Neural cell (in vitro differentiated cells): ENCODE data around the gene CPT1A. TPM values are rescaled to one million over a fixed set of nuclear protein-coding genes. Genes with fewer than 3 reads are reported as not detected.

ENCODE experiments used
- H2AFZ ChIP-seq: fragments of 200-600, 300-800 bp; sonication (generic), shearing (Covaris generic); 2 replicates; pipeline ENCODE4 v1.6.0; 2014; ENCODE audit warnings: low read depth, mild to moderate bottlenecking, antibody characterized with exemption, low read length, moderate library complexity
- H3F3A ChIP-seq: fragments of 200-600 bp; shearing (Covaris generic); 2 replicates; pipeline ENCODE4 v1.6.1; 2016; ENCODE audit warnings: mild to moderate bottlenecking, moderate library complexity, mixed read lengths, antibody characterized with exemption, low read length; ENCODE audit not compliant: insufficient read depth, poor library complexity, severe bottlenecking
- H3K27ac ChIP-seq: fragments of 200-600, 300-800 bp; sonication (generic), shearing (Covaris generic); 2 replicates; pipeline ENCODE4 v1.5.1; 2014; ENCODE audit warnings: mild to moderate bottlenecking, low read length, moderate library complexity
- H3K27me3 ChIP-seq: fragments of 300-800, 200-600 bp; sonication (generic), shearing (Covaris generic); 2 replicates; pipeline ENCODE4 v1.6.0; 2014; ENCODE audit warnings: mild to moderate bottlenecking, low read depth, low read length, moderate library complexity; ENCODE audit not compliant: insufficient read depth
- H3K36me3 ChIP-seq: fragments of 300-800, 200-600 bp; sonication (generic), shearing (Covaris generic); 2 replicates; pipeline ENCODE4 v1.5.1; 2014; ENCODE audit warnings: mild to moderate bottlenecking, antibody characterized with exemption, low read length, moderate library complexity; ENCODE audit not compliant: insufficient read depth
- H3K4me2 ChIP-seq: fragments of 300-800, 200-600 bp; sonication (generic), shearing (Covaris generic); 2 replicates; pipeline ENCODE4 v1.6.0; 2014; ENCODE audit warnings: mild to moderate bottlenecking, low read length
- H3K4me3 ChIP-seq: fragments of 300-800, 200-600 bp; sonication (generic), shearing (Covaris generic); 2 replicates; pipeline ENCODE4 v1.5.1; 2014; ENCODE audit warnings: mild to moderate bottlenecking, low read length, moderate library complexity
- H3K79me2 ChIP-seq: fragments of 200-600 bp; shearing (Covaris generic); replicated peaks from 2 replicates; pipeline ENCODE4 v1.6.0; 2014; ENCODE audit warnings: mild to moderate bottlenecking, low read length, moderate library complexity; ENCODE audit not compliant: insufficient read depth
- H3K9ac ChIP-seq: fragments of 300-800, 200-600 bp; sonication (generic), shearing (Covaris generic); 2 replicates; pipeline ENCODE4 v1.6.1; 2016; ENCODE audit warnings: mild to moderate bottlenecking, low read length, mixed read lengths
- H3K9me2 ChIP-seq: fragments of 200-600 bp; shearing (Covaris generic); 2 replicates; pipeline ENCODE4 v1.6.1; 2016; ENCODE audit warnings: mild to moderate bottlenecking, low read length, mixed read lengths; ENCODE audit not compliant: insufficient read depth
- H3K9me3 ChIP-seq: fragments of 200-600, 300-800 bp; sonication (generic), shearing (Covaris generic); 2 replicates; pipeline ENCODE4 v1.6.1; 2016; ENCODE audit warnings: mild to moderate bottlenecking, mixed run types, low read length, moderate library complexity, mixed read lengths
- H4K20me1 ChIP-seq: fragments of 200-600 bp; shearing (Covaris generic); 2 replicates; pipeline ENCODE4 v1.6.1; 2016; ENCODE audit warnings: mild to moderate bottlenecking, mixed run types; ENCODE audit not compliant: insufficient read depth
- EP300 ChIP-seq: fragments of 450-650 bp; conservative IDR thresholded peaks from 2 replicates; pipeline ENCODE4 v1.6.1; 2014; ENCODE audit warnings: antibody characterized with exemption, mild to moderate bottlenecking, moderate library complexity; ENCODE audit not compliant: poor library complexity, severe bottlenecking
- EZH2 ChIP-seq: fragments of 200-600, 300-800 bp; shearing (Covaris generic), sonication (generic); IDR thresholded peaks from 2 replicates; pipeline ENCODE4 v1.6.1; 2014; ENCODE audit warnings: antibody characterized with exemption, low read length, borderline replicate concordance, mild to moderate bottlenecking; ENCODE audit not compliant: insufficient read depth, poor library complexity, severe bottlenecking
- MXI1 ChIP-seq: fragments of 450-650 bp; conservative IDR thresholded peaks from 2 replicates; pipeline ENCODE4 v1.6.1; 2014; ENCODE audit warnings: antibody characterized with exemption, mild to moderate bottlenecking; ENCODE audit not compliant: poor library complexity, severe bottlenecking
- POLR2AphosphoS5 ChIP-seq: IDR thresholded peaks from 2 replicates; pipeline ENCODE4 v1.6.1; 2012
- RAD21 ChIP-seq: fragments of 450-650 bp; conservative IDR thresholded peaks from 2 replicates; pipeline ENCODE4 v1.6.1; 2014; ENCODE audit warnings: antibody characterized with exemption, mild to moderate bottlenecking, moderate library complexity
- SMC3 ChIP-seq: fragments of 450-650 bp; conservative IDR thresholded peaks from 2 replicates; pipeline ENCODE4 v1.6.1; 2014; ENCODE audit warnings: antibody characterized with exemption, mild to moderate bottlenecking, moderate library complexity; ENCODE audit not compliant: poor library complexity
- TAF1 ChIP-seq: IDR thresholded peaks from 2 replicates; pipeline ENCODE4 v1.6.1; 2012; ENCODE audit warnings: low read depth
- polyA plus RNA-seq: library from polyadenylated mRNA; depleted of rRNA; stranded (reverse); fragments of >200 nt; gene quantifications from 2 replicates; pipeline ENCODE4 v1.2.3, GENCODE V29; 2014
- TF ChIP-seq, protein P1 (sequence below): IDR thresholded peaks from 2 replicates; pipeline ENCODE4 v1.6.1; 2012; ENCODE audit warnings: borderline replicate concordance
- TF ChIP-seq, protein P2 (sequence below): fragments of 450-650 bp; IDR thresholded peaks from 2 replicates; pipeline ENCODE4 v1.5.1; 2014; ENCODE audit warnings: antibody characterized with exemption, mild to moderate bottlenecking, moderate library complexity; ENCODE audit not compliant: poor library complexity, severe bottlenecking

CPT1A gene
- polyA plus RNA-seq, 1 donor from 2014 or later: 0.35 TPM

DNA sequence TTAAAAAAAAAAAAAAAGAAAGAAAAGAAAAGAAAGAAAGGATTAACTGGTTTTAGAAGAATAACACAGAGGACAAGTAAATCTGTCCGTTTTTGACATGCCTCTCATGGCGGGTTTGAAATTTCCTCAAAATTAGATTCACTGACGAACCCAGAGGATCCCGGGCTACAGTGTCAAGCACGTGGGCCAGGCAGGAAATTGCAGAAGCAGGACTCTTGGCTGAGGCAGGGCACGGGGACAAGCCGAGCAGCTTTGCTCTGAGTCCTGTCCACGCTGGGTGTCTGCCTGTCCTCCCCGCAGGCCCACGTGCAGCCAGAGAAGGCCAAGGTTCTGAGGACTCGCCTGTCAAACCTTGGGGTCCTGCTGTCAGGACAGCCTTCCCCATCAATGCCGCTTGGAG, 132.7 kb downstream of the CPT1A start:
- Histone ChIP-seq H3K9ac (no peak overlapping the region), H3K9me2 (no peaks in the 10 kb centered on the region), H3K27ac (no peak overlapping the region), H2AFZ (no peak overlapping the region), H3K9me3 (no peaks in the 10 kb centered on the region), H4K20me1 (no peaks in the 10 kb centered on the region), H3F3A (no peaks in the 10 kb centered on the region), H3K4me2 (no peak overlapping the region), H3K36me3 (no peaks in the 10 kb centered on the region), H3K79me2 (no peaks in the 10 kb centered on the region), H3K4me3 (no peak overlapping the region), H3K27me3 (no peaks in the 10 kb centered on the region)
- no peak for TF ChIP-seq MXI1
- TF ChIP-seq EZH2: no peak
- no peak for TF ChIP-seq EP300
- TF ChIP-seq, protein P1, sequence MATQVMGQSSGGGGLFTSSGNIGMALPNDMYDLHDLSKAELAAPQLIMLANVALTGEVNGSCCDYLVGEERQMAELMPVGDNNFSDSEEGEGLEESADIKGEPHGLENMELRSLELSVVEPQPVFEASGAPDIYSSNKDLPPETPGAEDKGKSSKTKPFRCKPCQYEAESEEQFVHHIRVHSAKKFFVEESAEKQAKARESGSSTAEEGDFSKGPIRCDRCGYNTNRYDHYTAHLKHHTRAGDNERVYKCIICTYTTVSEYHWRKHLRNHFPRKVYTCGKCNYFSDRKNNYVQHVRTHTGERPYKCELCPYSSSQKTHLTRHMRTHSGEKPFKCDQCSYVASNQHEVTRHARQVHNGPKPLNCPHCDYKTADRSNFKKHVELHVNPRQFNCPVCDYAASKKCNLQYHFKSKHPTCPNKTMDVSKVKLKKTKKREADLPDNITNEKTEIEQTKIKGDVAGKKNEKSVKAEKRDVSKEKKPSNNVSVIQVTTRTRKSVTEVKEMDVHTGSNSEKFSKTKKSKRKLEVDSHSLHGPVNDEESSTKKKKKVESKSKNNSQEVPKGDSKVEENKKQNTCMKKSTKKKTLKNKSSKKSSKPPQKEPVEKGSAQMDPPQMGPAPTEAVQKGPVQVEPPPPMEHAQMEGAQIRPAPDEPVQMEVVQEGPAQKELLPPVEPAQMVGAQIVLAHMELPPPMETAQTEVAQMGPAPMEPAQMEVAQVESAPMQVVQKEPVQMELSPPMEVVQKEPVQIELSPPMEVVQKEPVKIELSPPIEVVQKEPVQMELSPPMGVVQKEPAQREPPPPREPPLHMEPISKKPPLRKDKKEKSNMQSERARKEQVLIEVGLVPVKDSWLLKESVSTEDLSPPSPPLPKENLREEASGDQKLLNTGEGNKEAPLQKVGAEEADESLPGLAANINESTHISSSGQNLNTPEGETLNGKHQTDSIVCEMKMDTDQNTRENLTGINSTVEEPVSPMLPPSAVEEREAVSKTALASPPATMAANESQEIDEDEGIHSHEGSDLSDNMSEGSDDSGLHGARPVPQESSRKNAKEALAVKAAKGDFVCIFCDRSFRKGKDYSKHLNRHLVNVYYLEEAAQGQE: no peak
- TF ChIP-seq POLR2AphosphoS5: no peak
- no peak for TF ChIP-seq RAD21
- TF ChIP-seq, protein P2, sequence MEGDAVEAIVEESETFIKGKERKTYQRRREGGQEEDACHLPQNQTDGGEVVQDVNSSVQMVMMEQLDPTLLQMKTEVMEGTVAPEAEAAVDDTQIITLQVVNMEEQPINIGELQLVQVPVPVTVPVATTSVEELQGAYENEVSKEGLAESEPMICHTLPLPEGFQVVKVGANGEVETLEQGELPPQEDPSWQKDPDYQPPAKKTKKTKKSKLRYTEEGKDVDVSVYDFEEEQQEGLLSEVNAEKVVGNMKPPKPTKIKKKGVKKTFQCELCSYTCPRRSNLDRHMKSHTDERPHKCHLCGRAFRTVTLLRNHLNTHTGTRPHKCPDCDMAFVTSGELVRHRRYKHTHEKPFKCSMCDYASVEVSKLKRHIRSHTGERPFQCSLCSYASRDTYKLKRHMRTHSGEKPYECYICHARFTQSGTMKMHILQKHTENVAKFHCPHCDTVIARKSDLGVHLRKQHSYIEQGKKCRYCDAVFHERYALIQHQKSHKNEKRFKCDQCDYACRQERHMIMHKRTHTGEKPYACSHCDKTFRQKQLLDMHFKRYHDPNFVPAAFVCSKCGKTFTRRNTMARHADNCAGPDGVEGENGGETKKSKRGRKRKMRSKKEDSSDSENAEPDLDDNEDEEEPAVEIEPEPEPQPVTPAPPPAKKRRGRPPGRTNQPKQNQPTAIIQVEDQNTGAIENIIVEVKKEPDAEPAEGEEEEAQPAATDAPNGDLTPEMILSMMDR: no peak
- no peak for TF ChIP-seq TAF1
- no peak for TF ChIP-seq SMC3

DNA sequence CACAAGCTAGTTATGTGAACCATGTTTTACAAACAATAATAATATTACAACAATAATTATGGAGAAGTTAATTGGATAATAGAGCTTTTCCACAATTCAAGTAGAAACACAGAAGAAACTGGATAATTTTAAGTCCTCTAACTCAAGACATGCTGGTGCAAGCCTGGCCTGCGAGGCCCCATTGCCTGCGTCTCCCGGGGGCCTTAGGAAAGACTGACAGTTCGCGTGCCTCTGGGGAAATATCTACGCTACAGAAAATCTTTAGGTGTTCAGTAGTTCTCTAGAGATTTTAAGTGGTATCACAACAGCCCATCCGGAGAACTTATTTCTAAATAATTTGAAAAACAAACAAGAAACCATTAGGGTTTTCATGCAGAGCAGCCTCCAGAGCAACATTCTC, 134.2 kb downstream of the CPT1A start:
- Histone ChIP-seq H2AFZ (no peak overlapping the region), H3F3A (no peaks in the 10 kb centered on the region), H3K9me3 (no peaks in the 10 kb centered on the region), H3K79me2 (no peaks in the 10 kb centered on the region), H3K27ac (no peak overlapping the region), H3K4me2 (no peak overlapping the region), H3K36me3 (no peaks in the 10 kb centered on the region), H3K4me3 (no peak overlapping the region), H4K20me1 (no peaks in the 10 kb centered on the region), H3K27me3 (no peaks in the 10 kb centered on the region), H3K9ac (no peak overlapping the region), H3K9me2 (no peaks in the 10 kb centered on the region)
- TF ChIP-seq, protein P2: no peak
- no peak for TF ChIP-seq POLR2AphosphoS5
- TF ChIP-seq, protein P1: no peak
- no peak for TF ChIP-seq EP300
- no peak for TF ChIP-seq EZH2
- TF ChIP-seq SMC3: no peak
- TF ChIP-seq MXI1: no peak
- no peak for TF ChIP-seq TAF1
- TF ChIP-seq RAD21: no peak
